Esophagus (tissue), 2 donors: Measurements from ENCODE around the gene CREBRF. TPM values are rescaled to one million over a fixed set of nuclear protein-coding genes. Genes with fewer than 3 reads are reported as not detected.
"Not testable (repeated sequence)": the region's sequence is repeated elsewhere in the genome, so short reads cannot be mapped to it uniquely, and the experiment has no call there.

Experiments used
- H3K27ac ChIP-seq, 2 donors: one replicate each; pipeline ENCODE4 v1.5.1; 2013; ENCODE audit warnings: low read depth in 2 of 2, mild to moderate bottlenecking in 2 of 2, inconsistent platforms in 1 of 2, low read length in 1 of 2, moderate library complexity in 1 of 2
- H3K27me3 ChIP-seq, 2 donors: one replicate each; pipeline ENCODE4 v1.6.1; 2013; ENCODE audit warnings: low read length in 2 of 2, control low read depth in 1 of 2, mild to moderate bottlenecking in 1 of 2; ENCODE audit not compliant: insufficient read depth in 2 of 2, control insufficient read depth in 1 of 2
- H3K36me3 ChIP-seq, 2 donors: one replicate each; pipeline ENCODE4 v1.6.1; 2013; ENCODE audit warnings: low read length in 1 of 2; ENCODE audit not compliant: control insufficient read depth in 2 of 2, insufficient read depth in 2 of 2
- H3K4me1 ChIP-seq, 2 donors: one replicate each; pipeline ENCODE4 v1.6.1; 2013; ENCODE audit warnings: low read length in 1 of 2; ENCODE audit not compliant: control insufficient read depth in 2 of 2, insufficient read depth in 2 of 2
- H3K4me3 ChIP-seq, 2 donors: one replicate each; pipeline ENCODE4 v1.5.1; 2013; ENCODE audit warnings: low read length in 2 of 2, mild to moderate bottlenecking in 2 of 2, low read depth in 1 of 2, moderate library complexity in 1 of 2
- H3K9me3 ChIP-seq, 2 donors: one replicate each; pipeline ENCODE4 v1.6.1; 2013; ENCODE audit warnings: mild to moderate bottlenecking in 2 of 2, low read depth in 1 of 2, low read length in 1 of 2, moderate library complexity in 1 of 2; ENCODE audit not compliant: control insufficient read depth in 2 of 2, insufficient read depth in 1 of 2
- WGBS, 2 donors: extraction: QIAGEN DNeasy Blood & Tissue Kit; methylation state at CpG; one replicate each; pipeline ENCODE4 v1.1.7; 2013; 5-methylcytosine and 5-hydroxymethylcytosine counted together
- polyA plus RNA-seq, 2 donors: library from polyadenylated mRNA; stranded (reverse); fragments of 200-250 nt; gene quantifications; one replicate each; pipeline ENCODE4 v1.2.3, GENCODE V29; 2013
- donor health status: healthy with polysubstance abuse.
- donor health status: Bipolar disorder and iron deficiency.

The CREBRF gene
- polyA plus RNA-seq, 2 donors = 2.3 to 2.8 TPM

- H3K27ac ChIP-seq = no peak overlapping the region
- no peaks in the 10 kb centered on the region for H3K9me3 ChIP-seq
- WGBS, 2 donors = 79% methylated on average over 1 of the region's 1 CpG
- no peaks in the 10 kb centered on the region for H3K36me3 ChIP-seq
- no peaks in the 10 kb centered on the region for H3K27me3 ChIP-seq
- H3K4me1 ChIP-seq = no peaks in the 10 kb centered on the region
- no peak overlapping the region for H3K4me3 ChIP-seq
Measured at GRCh38 chr5:173139631-173140030, 83.5 kb downstream of the CREBRF start.

GRCh38 chr5:173140769-173141168 is 84.6 kb downstream of the CREBRF start:
- H3K27me3 ChIP-seq = no peaks in the 10 kb centered on the region
- H3K4me1 ChIP-seq = peaks cover 0 to 3% of the 10 kb centered on the region in 2 donors
- no peaks in the 10 kb centered on the region for H3K9me3 ChIP-seq
- H3K27ac ChIP-seq = no peak overlapping the region
- H3K4me3 ChIP-seq = no peak overlapping the region
- WGBS, 2 donors = 64 to 80% methylated on average over 3 to 4 of the region's 4 CpGs
- H3K36me3 ChIP-seq = no peaks in the 10 kb centered on the region

GRCh38 chr5:173143567-173143966 is 87.4 kb downstream of the CREBRF start:
- peaks cover 0 to 3% of the 10 kb centered on the region in 2 donors for H3K4me1 ChIP-seq
- WGBS, 2 donors = 87 to 93% methylated on average over 8 of the region's 8 CpGs
- H3K27ac ChIP-seq = no peak overlapping the region
- H3K27me3 ChIP-seq = no peaks in the 10 kb centered on the region
- H3K4me3 ChIP-seq = no peak overlapping the region
- H3K9me3 ChIP-seq = no peaks in the 10 kb centered on the region
- H3K36me3 ChIP-seq = no peaks in the 10 kb centered on the region

GRCh38 chr5:173144200-173145176 is 88.3 kb downstream of the CREBRF start, which contains the start of gene BNIP1:
Gene BNIP1 (plus strand): TSS chr5:173144531. CDS start chr5:173144546, 15 bp downstream.
- peak within 1 kb of the TSS; percentile 85 to 96 for H3K4me3 ChIP-seq
- H3K27ac ChIP-seq = peak within 1 kb of the TSS; percentile 89 to 97
- peaks cover 0 to 3% of the 10 kb centered on the region in 2 donors for H3K4me1 ChIP-seq
- H3K27me3 ChIP-seq = no peaks in the 10 kb centered on the region
- no peaks in the 10 kb centered on the region for H3K9me3 ChIP-seq
- 1% methylated on average over 48 of the region's 48 CpGs for WGBS, 2 donors
- peaks cover 0 to 2% of the 10 kb centered on the region in 2 donors for H3K36me3 ChIP-seq

- H3K9me3 ChIP-seq = no peaks in the 10 kb centered on the region
- peaks cover 0 to 3% of the 10 kb centered on the region in 2 donors for H3K4me1 ChIP-seq
- no peak overlapping the region for H3K4me3 ChIP-seq
- H3K36me3 ChIP-seq = peaks cover 0 to 2% of the 10 kb centered on the region in 2 donors
- H3K27me3 ChIP-seq = no peaks in the 10 kb centered on the region
- 66 to 79% methylated on average over 2 of the region's 2 CpGs for WGBS, 2 donors
- no peak overlapping the region for H3K27ac ChIP-seq
Measured at GRCh38 chr5:173148354-173148753, 92.2 kb downstream of the CREBRF start.

- no peak overlapping the region for H3K4me3 ChIP-seq
- no peaks in the 10 kb centered on the region for H3K27me3 ChIP-seq
- H3K4me1 ChIP-seq = no peaks in the 10 kb centered on the region
- no peaks in the 10 kb centered on the region for H3K9me3 ChIP-seq
- WGBS, 2 donors = 93 to 96% methylated on average over 5 of the region's 5 CpGs
- H3K27ac ChIP-seq = no peak overlapping the region
- H3K36me3 ChIP-seq = peaks cover 0 to 6% of the 10 kb centered on the region in 2 donors
Measured at GRCh38 chr5:173152547-173152946, 96.4 kb downstream of the CREBRF start.

GRCh38 chr5:173153842-173154241 is 97.7 kb downstream of the CREBRF start:
- Histone ChIP-seq H3K9me3 (no peaks in the 10 kb centered on the region), H3K27ac (no peak overlapping the region), H3K4me1 (no peaks in the 10 kb centered on the region), H3K4me3 (no peak overlapping the region), H3K36me3 (peaks cover 0 to 11% of the 10 kb centered on the region in 2 donors), H3K27me3 (no peaks in the 10 kb centered on the region)
- 88 to 94% methylated on average over 7 of the region's 7 CpGs for WGBS, 2 donors

- H3K4me3 ChIP-seq, H3K36me3 ChIP-seq, H3K9me3 ChIP-seq, H3K4me1 ChIP-seq, H3K27me3 ChIP-seq: not testable (repeated sequence)
- H3K27ac ChIP-seq = peak overlapping the region in 1 of 2 donors; percentile 2
- WGBS, 2 donors = 87 to 91% methylated on average over 5 of the region's 5 CpGs
Measured at GRCh38 chr5:173154619-173155018, 98.5 kb downstream of the CREBRF start.

GRCh38 chr5:173155912-173156311 is 99.8 kb downstream of the CREBRF start:
- H3K9me3 ChIP-seq = no peaks in the 10 kb centered on the region
- H3K4me3 ChIP-seq = no peak overlapping the region
- H3K27ac ChIP-seq = no peak overlapping the region
- H3K4me1 ChIP-seq = no peaks in the 10 kb centered on the region
- 46 to 70% methylated on average over 2 of the region's 2 CpGs for WGBS, 2 donors
- peaks cover 5 to 12% of the 10 kb centered on the region in 2 donors for H3K36me3 ChIP-seq
- no peaks in the 10 kb centered on the region for H3K27me3 ChIP-seq
